Caco-2 (cell line): ENCODE measurements around the gene HEATR5A. TPM values are rescaled to one million over a fixed set of nuclear protein-coding genes. Genes with fewer than 3 reads are reported as not detected.

Experiments
- BruUV-seq: library from RNA; stranded (reverse); fragments of 400-500 nt; replicated peaks from 2 replicates; lab custom pipeline; 2021; lab: Mats Ljungman, UMichigan
- CTCF ChIA-PET: fragments of 300-600 bp; sonication (Branson Sonifier 250); formaldehyde crosslinking; loops from one replicate; lab custom pipeline; 2022; ENCODE audit warnings: antibody characterized with exemption; lab: Charles Lee
- POLR2A ChIA-PET: fragments of 300-600 bp; sonication (Branson Sonifier 250); formaldehyde crosslinking; loops from one replicate; lab custom pipeline; 2022; ENCODE audit warnings: antibody characterized with exemption; lab: Charles Lee
- DNase-seq, 2 experiments: peaks; one replicate each; pipeline versions ENCODE4 v3.0.0 to v3.0.0-alpha.2; 2020 to 2022
- H3K27me3 ChIP-seq: replicated peaks from 2 replicates; pipeline ENCODE4 v1.6.0; 2011; ENCODE audit warnings: low read length; ENCODE audit not compliant: control insufficient read depth, insufficient read depth
- H3K36me3 ChIP-seq: 2 replicates; pipeline ENCODE4 v1.5.1; 2011; ENCODE audit warnings: low read length; ENCODE audit not compliant: control insufficient read depth, insufficient read depth
- H3K4me1 ChIP-seq: fragments of 250-450 bp; sonication (Bioruptor Pico); 2 replicates; pipeline ENCODE4 v1.5.1; 2020; ENCODE audit warnings: mild to moderate bottlenecking
- H3K4me3 ChIP-seq: 2 replicates; pipeline ENCODE4 v1.5.1; 2011; ENCODE audit warnings: low read depth, mild to moderate bottlenecking, control low read depth, low read length
- H3K9me3 ChIP-seq: fragments of 250-450 bp; sonication (Bioruptor Pico); 2 replicates; pipeline ENCODE4 v1.5.1; 2020; ENCODE audit warnings: mild to moderate bottlenecking, moderate library complexity
- H3K27ac Mint-ChIP-seq: one replicate; pipeline ENCODE4 v1.8.0; 2022; ENCODE audit warnings: mixed read lengths; ENCODE audit not compliant: unreplicated experiment
- H3K27me3 Mint-ChIP-seq: one replicate; pipeline ENCODE4 v1.8.0; 2022; ENCODE audit warnings: mixed read lengths; ENCODE audit not compliant: insufficient read depth, unreplicated experiment
- H3K36me3 Mint-ChIP-seq: one replicate; pipeline ENCODE4 v1.8.0; 2022; ENCODE audit warnings: mild to moderate bottlenecking, mixed read lengths; ENCODE audit not compliant: insufficient read depth, unreplicated experiment
- H3K4me1 Mint-ChIP-seq: one replicate; pipeline ENCODE4 v1.8.0; 2022; ENCODE audit warnings: low read depth, mixed read lengths; ENCODE audit not compliant: unreplicated experiment
- H3K4me3 Mint-ChIP-seq: one replicate; pipeline ENCODE4 v1.8.0; 2022; ENCODE audit warnings: mild to moderate bottlenecking, moderate library complexity, mixed read lengths; ENCODE audit not compliant: unreplicated experiment
- H3K9me3 Mint-ChIP-seq: one replicate; pipeline ENCODE4 v1.8.0; 2022; ENCODE audit warnings: mixed read lengths; ENCODE audit not compliant: unreplicated experiment
- CTCF ChIP-seq, 2 experiments: fragments of 200-600 bp in 1 of 2; IDR thresholded peaks; 1 replicate in 1 of 2; 2 replicates in 1 of 2; pipeline versions ENCODE4 v1.5.1 to v1.8.0; 2011 to 2022; ENCODE audit warnings: antibody characterized with exemption in 1 of 2, control low read depth in 1 of 2, inconsistent platforms in 1 of 2, low read depth in 1 of 2, low read length in 1 of 2, mild to moderate bottlenecking in 1 of 2, moderate library complexity in 1 of 2; ENCODE audit not compliant: insufficient read depth in 1 of 2, severe bottlenecking in 1 of 2, unreplicated experiment in 1 of 2
- intact Hi-C: fragments of 100-400 bp; cut with micrococcal nuclease; formaldehyde crosslinking; loops from one replicate; pipeline ENCODE4 v1.10.0; 2022; ENCODE audit not compliant: unreplicated experiment
- total RNA-seq: library from RNA; stranded (reverse); gene quantifications from 2 replicates; pipeline ENCODE4 v1.2.3, GENCODE V29; 2022

Gene HEATR5A
- total RNA-seq, 1 experiment from 2014 or later, result 55.6 TPM

GRCh38 chr14:31435276-31435675, 14.9 kb upstream of the HEATR5A start:
- H3K36me3 ChIP-seq, result no peaks in the 10 kb centered on the region
- no peaks in the 10 kb centered on the region for H3K27me3 Mint-ChIP-seq
- ChIA-PET CTCF (no interaction called here), POLR2A (no interaction called here)
- DNase-seq, result no peak
- no peak overlapping the region for H3K27ac Mint-ChIP-seq
- H3K4me1 ChIP-seq, result no peaks in the 10 kb centered on the region
- no peaks in the 10 kb centered on the region for H3K27me3 ChIP-seq
- no peak for TF ChIP-seq CTCF (IDR thresholded peaks at IDR 0.05; ENCODE audit: insufficient read depth in 1 of 2, low read depth in 1 of 2, low read length in 1 of 2, severe bottlenecking in 1 of 2, unreplicated experiment in 1 of 2)
- H3K4me3 ChIP-seq, result no peak overlapping the region
- no peaks in the 10 kb centered on the region for H3K4me1 Mint-ChIP-seq
- H3K9me3 Mint-ChIP-seq, result peaks cover 24% of the 10 kb centered on the region
- no peaks in the 10 kb centered on the region for H3K36me3 Mint-ChIP-seq
- intact Hi-C loops, result no loop called here
- BruUV-seq, result no TSS peak
- peaks cover 7% of the 10 kb centered on the region; the same call in 1 of the 2 replicates for H3K9me3 ChIP-seq
- no peak overlapping the region for H3K4me3 Mint-ChIP-seq

- H3K27me3 Mint-ChIP-seq, result no peaks in the 10 kb centered on the region
- no peak overlapping the region for H3K27ac Mint-ChIP-seq
- H3K4me3 Mint-ChIP-seq, result no peak overlapping the region
- no peaks in the 10 kb centered on the region for H3K27me3 ChIP-seq
- CTCF ChIA-PET, result interaction anchor here (0.7 kb wide), 1 partner anchor 10 kb away, joined by 3 read pairs; the partner anchor contains the start of gene HEATR5A
- intact Hi-C loops, result no loop called here
- POLR2A ChIA-PET, result no interaction called here
- no peak overlapping the region for H3K4me3 ChIP-seq
- no TSS peak for BruUV-seq
- TF ChIP-seq CTCF (IDR thresholded peaks at IDR 0.05; ENCODE audit: insufficient read depth in 1 of 2, low read depth in 1 of 2, low read length in 1 of 2, severe bottlenecking in 1 of 2, unreplicated experiment in 1 of 2), result no peak
- H3K36me3 ChIP-seq, result no peaks in the 10 kb centered on the region
- no peak for DNase-seq
- no peaks in the 10 kb centered on the region for H3K4me1 Mint-ChIP-seq
- no peaks in the 10 kb centered on the region for H3K36me3 Mint-ChIP-seq
- H3K9me3 Mint-ChIP-seq, result peaks cover 15% of the 10 kb centered on the region
- H3K9me3 ChIP-seq, result peaks cover 4% of the 10 kb centered on the region; the same call in 1 of the 2 replicates
- H3K4me1 ChIP-seq, result no peaks in the 10 kb centered on the region
These were observed 10.4 kb upstream of the HEATR5A start for GRCh38 chr14:31430634-31431264.

GRCh38 chr14:31429791-31430190, 9.4 kb upstream of the HEATR5A start:
- Histone ChIP-seq H3K27me3 (no peaks in the 10 kb centered on the region), H3K4me1 (no peaks in the 10 kb centered on the region), H3K4me3 (no peak overlapping the region), H3K9me3 (peaks cover 4% of the 10 kb centered on the region; the same call in 1 of the 2 replicates), H3K36me3 (no peaks in the 10 kb centered on the region)
- H3K4me3 Mint-ChIP-seq, result no peak overlapping the region
- H3K9me3 Mint-ChIP-seq, result peaks cover 9% of the 10 kb centered on the region
- no peak for DNase-seq
- no peaks in the 10 kb centered on the region for H3K36me3 Mint-ChIP-seq
- intact Hi-C loops, result no loop called here
- POLR2A ChIA-PET, result no interaction called here
- CTCF ChIA-PET, result no interaction called here
- H3K27me3 Mint-ChIP-seq, result no peaks in the 10 kb centered on the region
- H3K27ac Mint-ChIP-seq, result no peak overlapping the region
- BruUV-seq, result no TSS peak
- TF ChIP-seq CTCF (IDR thresholded peaks at IDR 0.05; ENCODE audit: insufficient read depth in 1 of 2, low read depth in 1 of 2, low read length in 1 of 2, severe bottlenecking in 1 of 2, unreplicated experiment in 1 of 2), result no peak
- no peaks in the 10 kb centered on the region for H3K4me1 Mint-ChIP-seq
